Measurements from ENCODE around the gene PARD6A.

PARD6A gene

GRCh38 chr16:67654403-67654911, 6.3 kb upstream of the PARD6A start:
- FAIRE-seq, result no peak

GRCh38 chr16:67655363-67655762, 5.4 kb upstream of the PARD6A start:
- no peak for FAIRE-seq

GRCh38 chr16:67656344-67657016, 4.3 kb upstream of the PARD6A start:
- no peak for FAIRE-seq

- no peak for FAIRE-seq
These were observed 3.6 kb upstream of the PARD6A start for GRCh38 chr16:67657017-67657608.

- FAIRE-seq, result no peak
These were observed 2.8 kb upstream of the PARD6A start for GRCh38 chr16:67657751-67658518.

GRCh38 chr16:67658849-67659674, 1.7 kb upstream of the PARD6A start:
- no peak for FAIRE-seq

GRCh38 chr16:67659675-67660563, 841 bp upstream of the PARD6A start, which contains the start of gene ACD:
Gene ACD, minus strand, starts transcription at chr16:67660260. Its CDS starts 40 bp downstream, at chr16:67660220.
- peak; percentile 62 for FAIRE-seq

- FAIRE-seq, result no peak
These were observed 471 bp downstream of the PARD6A start for GRCh38 chr16:67661101-67661761.

- FAIRE-seq, result no peak
These were observed 1.3 kb downstream of the PARD6A start for GRCh38 chr16:67661886-67662652.

GRCh38 chr16:67662653-67663010, 1.9 kb downstream of the PARD6A start:
- no peak for FAIRE-seq

GRCh38 chr16:67663151-67663876, 2.6 kb downstream of the PARD6A start:
- no peak for FAIRE-seq

- no peak for FAIRE-seq
These were observed 3.1 kb downstream of the PARD6A start for GRCh38 chr16:67663877-67664222.

GRCh38 chr16:67664258-67664657, 3.5 kb downstream of the PARD6A start:
- FAIRE-seq, result no peak

- no peak for FAIRE-seq
These were observed 4.1 kb downstream of the PARD6A start for GRCh38 chr16:67664871-67665270.

GRCh38 chr16:67665598-67665997, 4.8 kb downstream of the PARD6A start:
- FAIRE-seq, result no peak

- no peak for FAIRE-seq
These were observed 5.3 kb downstream of the PARD6A start for GRCh38 chr16:67666032-67666551.

GRCh38 chr16:67666559-67667452, 6.0 kb downstream of the PARD6A start, which contains the start of the genes C16orf86 and ENKD1:
Gene C16orf86, plus strand, starts transcription at chr16:67666814. Its CDS starts 157 bp downstream, at chr16:67666971.
Gene ENKD1, minus strand, starts transcription at chr16:67666750. Its CDS starts 308 bp downstream, at chr16:67666442.
- FAIRE-seq, result no peak

GRCh38 chr16:67667453-67667816, 6.7 kb downstream of the PARD6A start:
- FAIRE-seq, result no peak

Data from G401.6 (cell line).